ENCODE results near the gene COL16A1.

Gene COL16A1

DNA sequence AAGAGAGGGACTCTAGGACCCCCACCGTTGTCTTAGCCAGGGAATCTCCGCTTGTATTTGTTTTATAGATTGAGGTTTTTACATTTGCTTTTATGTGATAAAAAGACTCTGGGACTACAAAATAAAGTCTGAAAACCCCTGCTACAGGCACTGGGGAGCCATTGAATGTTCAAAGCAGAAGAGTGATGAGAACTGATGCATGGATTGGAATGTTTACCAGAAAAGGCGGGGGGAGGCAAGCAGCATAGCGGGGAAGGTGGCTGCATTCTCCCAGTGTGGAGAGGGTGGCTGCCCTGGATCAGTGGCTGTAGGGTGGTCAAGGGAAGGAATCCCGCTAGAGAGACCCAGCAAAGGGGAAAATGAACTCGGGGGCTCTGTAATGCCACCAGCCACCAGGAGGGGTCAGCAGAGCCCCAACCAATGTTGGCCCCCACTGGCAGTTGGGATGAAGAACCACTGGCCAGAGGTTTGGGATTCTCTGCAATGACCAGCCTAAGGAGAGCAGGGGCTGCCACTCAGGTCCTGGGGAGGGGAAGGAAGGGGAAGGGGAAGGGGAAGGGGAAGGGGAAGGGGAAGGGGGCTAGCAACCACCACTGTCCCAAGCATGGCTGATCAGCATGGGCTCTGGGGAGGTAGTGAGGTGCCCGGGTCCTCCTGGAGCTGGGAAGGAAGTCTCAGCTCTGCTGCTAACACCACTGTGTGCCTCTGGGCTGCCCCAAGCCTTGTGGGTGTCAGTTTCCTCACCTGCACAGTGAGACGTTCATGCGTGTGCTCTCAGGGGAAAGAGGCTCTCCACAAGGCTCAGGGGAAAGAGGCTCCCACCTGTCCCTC lies 40.0 kb downstream of the COL16A1 start:
- DNase-seq: no peak

DNA sequence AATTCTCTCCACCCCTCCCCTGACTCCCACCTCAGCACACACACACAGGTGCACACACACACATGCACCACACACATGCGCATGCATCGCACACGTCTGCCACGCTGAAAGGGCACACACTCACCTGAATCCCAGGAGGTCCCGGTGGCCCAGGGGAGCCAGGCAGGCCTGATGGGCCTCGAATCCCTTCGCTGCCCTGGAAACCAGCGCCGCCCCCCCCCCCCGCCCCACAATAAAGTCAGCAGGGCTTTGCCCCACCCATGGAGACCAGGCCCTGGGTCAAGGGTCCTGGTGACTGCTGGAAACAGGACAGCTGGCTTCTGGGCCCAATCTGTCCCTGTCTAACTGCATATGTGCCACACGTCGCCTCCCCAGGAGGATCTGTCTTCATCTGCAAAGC lies 41.4 kb downstream of the COL16A1 start:
- DNase-seq: no peak

DNA sequence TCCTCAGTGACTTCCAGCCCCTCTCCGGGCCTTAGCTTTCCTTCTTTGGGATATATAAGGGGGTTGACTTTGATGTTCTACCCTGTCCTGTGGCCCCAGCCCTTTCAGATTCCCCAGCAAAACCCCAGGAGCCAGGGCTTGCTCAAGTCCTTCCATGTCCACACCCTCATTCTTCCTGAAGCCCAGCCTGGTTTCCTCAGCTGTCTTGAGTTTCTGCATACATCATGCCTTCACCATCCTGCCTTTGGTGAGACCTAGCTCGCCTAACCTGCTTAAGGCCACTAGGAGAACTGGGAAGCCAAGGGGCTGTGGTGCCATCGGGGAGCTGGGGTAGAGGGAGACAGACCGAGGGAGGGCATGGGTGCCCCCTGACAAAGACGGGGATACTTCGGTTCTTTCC lies 42.0 kb downstream of the COL16A1 start:
- no peak for DNase-seq

DNA sequence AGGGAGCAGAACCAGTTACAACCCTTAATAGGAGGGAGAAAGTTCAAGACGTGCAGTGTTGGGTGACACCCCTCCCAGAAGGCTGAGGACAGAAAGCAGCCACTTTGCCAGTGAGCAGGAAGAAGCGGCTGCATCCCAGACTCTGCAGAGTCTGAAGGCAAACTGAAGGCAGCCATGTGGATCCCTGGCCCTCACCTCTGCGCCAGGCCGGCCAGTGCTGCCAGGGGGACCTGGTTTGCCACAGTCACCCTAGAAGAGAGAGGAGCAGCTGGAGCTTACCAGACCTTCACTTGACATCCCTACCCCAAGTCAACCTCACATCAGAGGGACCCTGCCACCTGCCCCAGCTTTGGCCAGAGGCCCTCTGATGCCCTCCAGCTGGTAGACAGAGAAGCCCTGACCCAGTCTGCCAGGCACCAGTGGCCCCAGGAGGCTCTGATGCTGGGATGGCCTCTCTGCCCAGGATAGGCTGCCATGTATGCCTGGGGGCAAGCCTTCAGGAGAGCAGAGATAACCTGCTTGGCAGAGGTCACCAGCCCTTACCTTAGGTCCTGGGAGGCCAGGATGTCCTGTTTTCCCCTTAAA lies 42.9 kb downstream of the COL16A1 start:
- no peak for DNase-seq

DNA sequence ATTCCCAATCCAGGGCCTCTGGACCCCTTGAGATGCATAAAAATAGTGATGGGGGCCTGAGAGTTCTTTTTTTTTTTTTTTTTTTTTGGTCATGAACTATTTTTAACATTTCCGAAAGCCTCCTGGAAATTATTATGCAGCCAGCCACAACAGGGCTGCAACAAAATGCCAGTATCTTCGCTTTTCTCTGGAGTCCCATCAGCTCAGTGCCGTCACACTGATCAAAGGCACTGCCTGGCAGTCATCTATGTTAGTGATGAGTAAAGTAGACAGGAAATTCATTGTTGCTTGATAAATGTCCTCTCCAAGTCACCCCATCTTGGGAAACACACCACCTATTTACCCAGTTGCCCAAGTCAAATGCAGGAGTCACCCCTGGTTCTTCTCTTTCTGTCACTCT lies 43.9 kb downstream of the COL16A1 start:
- no peak for DNase-seq

DNA sequence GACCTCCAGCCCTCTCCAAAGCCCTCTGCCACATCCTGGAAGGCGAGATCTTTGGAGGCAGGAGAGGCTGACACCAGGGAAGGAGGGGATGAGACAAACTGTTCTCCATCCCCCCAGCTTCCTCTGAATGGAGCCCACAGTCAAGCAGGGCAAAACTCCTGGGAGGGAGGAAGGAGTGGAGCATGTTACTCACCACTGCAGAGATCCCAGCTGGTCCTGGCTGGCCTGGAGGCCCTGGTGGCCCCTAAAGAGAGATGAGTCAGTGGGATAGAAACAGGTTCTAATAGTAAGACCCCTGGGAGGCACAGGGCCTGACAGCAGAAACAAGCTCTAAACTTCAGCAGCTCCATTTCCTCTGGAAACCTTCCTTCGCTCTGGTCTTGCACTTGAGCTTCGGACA lies 45.1 kb downstream of the COL16A1 start:
- DNase-seq: no peak

DNA sequence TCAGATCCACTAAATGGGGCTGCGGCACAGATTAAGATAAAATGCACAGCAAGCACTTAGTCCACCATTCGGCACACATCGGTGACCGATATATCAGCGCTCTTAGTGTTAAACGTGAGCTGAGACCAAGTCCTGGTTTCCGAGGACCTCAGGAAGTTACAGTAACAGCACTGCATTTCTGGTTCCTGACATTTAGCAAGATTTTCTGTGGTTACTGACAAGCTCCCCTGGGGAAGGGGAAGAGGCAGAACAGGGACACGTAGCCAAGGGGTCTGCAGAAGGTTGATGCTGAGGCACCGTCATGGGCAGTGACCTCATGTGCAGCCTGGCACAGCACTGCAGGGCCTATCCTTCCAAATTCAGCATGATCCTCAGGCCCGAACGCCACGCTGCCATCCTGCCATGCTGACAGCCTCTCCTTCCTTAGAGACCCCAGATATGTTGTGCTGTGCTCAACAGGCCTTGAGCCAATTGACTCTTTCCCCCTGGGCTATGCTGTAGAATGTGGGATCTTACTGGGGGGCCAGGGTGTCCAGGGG lies 45.8 kb downstream of the COL16A1 start:
- no peak for DNase-seq

DNA sequence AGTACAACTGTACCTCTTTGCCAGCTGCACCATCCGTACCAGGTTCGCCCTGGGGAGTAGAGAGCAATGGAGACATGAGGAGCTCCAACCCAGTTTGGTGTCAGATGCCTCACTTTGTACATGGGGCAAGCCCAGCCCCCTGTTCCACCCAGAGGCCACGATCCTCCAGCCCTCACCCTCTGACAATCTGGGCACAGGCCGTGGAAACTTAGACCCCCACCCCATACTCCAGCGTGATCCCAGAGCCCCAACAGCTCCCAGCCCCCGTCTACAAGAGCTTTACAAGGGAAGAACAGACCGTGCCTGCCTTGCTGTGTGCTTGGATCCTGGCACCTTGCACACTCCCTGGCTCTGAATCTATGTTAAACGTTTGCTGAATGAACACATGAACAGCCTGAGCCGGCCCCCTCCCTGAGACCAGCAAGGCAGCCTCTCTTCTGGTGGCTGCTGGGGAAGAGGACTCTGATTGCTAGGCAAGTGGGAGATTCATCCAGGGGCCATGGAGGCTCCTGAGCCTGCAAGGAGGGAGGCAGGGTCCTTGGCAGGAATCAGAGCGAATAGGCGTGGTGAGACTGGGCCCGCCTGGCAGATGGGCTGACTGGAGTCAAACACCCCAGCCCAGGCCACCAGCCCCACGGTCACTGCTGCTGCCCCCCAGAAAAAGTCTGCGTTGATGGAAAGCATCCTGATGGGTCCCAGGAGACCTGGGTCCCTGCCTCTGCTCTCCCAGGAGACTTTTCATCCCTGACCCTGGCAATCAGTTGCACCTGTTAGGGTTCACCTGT lies 46.6 kb downstream of the COL16A1 start:
- DNase-seq: no peak

DNA sequence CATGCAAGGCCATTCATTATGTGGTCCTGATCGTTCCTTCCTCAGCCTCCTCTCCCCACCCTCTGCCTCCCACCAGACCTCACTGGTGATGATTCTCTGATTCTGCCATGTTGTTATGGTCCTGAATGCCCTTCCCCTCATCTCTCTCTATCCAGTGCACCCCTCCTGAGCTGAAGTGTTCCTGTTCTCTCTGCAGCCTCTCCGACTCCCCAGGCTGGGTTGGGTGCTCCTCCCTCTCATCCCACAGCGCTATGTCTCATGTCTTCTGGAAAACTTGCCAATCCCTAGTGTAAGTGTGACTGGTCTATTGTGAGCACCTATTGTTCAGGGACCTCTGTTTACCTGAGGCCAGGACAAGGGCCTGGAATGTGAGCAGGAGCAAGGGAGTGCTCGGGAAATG lies 48.1 kb downstream of the COL16A1 start:
- no peak for DNase-seq

DNA sequence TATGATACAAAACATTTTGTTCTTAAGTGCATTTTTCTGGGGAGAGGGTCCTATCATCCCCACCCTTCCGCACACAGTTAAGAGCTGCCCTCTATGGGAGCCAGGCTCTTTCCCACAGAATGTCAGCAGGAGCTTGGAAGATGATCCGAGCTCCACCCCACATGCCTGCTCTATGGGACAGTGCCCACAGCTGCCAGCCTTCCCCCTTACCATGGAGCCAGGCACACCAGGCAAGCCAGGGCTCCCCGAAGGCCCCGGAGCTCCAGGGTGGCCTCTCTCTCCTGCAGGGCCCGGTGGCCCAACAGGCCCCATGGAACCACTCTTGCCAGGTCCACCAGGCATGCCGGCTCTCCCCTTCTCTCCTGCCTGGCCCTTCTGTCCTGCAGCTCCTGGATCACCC lies 48.7 kb downstream of the COL16A1 start:
- no peak for DNase-seq

DNA sequence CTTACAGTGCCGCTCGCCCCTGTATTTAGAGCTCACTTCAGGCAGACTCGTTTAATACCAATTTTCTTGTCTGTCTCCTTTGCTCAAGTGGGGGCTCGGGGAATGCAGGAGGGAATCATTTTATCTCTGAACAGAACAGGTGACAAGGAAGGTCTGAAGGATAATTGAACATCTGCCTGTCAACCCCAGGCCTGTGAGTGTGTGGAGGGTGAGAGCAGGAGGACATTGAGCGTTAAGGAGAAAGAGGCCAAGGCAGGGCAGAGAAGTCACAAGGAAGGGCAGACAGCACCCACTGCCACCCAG lies 49.4 kb downstream of the COL16A1 start:
- no peak for DNase-seq

DNA sequence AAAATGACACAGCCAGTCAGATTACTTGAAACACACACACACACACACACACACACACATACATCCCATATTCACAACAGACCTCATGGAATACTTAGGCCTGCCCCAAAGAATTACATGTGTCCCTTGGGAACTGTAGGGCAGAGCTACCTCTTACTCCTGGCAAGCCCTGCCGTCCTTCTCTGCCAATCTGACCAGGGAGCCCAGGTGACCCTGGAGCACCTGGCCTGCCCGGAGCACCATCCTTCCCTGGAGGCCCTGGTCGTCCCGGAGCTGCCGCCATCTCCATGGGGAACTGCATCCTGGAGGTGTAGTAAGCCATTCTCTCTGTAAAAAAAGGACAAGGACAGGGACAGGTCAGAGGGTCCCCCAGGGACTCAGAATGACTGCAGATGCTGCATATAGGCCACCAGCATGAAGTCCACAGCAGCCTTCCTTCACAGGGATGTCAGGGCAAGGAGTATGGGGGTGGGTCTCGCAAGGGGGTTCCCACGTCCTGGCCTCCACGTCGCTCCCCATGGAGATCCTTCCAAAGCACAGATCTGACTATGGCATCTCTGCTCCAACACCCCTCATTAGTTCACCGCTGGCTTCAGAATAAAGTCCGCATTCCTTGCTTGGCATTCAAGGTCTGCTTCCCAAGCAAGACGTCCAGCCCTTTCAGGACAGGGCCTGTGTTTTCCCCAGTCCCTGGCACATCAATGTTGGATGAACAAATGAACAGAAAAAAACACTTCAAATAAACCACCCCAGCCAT lies 49.9 kb downstream of the COL16A1 start:
- no peak for DNase-seq

DNA sequence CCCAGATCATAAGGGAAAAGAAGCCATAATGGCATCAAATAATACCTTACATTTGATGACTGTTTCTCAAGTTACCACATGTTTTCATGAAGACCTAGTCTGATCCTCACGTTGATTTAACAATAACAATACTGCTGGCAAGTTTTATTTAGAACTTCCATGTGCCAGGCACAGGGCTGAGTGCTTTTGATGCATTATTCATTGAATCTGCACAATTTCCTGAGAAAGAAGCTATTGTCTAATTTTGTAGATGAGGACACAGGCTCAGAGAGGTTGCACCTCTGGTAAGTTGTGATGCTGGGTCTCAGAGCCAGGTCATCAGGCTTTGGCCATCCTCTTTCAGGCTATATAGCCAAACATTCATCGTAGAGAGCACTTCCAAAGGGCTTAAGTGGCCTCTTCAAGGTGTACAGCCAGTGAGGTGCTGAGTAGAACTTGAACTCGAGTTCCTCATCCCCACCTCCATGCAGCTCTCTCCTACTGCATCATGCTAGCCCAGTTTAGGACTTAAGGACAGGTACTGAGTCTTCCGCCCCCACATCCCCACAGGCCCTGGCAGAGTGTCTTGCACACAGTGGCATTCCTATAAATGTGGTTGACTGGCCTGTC lies 50.8 kb downstream of the COL16A1 start:
- DNase-seq: no peak

DNA sequence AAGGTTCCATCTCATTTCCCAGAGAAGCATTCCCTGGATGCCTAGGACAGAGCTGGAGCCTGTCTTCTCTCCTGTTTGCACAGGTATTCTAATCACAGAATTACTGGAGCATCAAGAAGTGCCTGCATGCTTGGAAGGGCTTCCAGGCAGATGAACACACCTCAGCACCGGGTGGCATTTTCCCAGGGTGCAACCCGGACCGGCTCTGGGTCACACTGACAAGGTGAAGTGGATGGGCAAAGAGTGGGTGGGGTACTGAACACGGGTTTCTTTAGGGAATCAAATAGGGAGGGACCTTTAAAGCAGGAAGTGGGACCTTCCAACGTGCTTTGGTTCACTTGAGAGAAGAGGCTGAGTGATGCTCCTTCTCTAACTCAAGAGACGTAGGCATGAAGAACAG lies 52.1 kb downstream of the COL16A1 start:
- DNase-seq: no peak

DNA sequence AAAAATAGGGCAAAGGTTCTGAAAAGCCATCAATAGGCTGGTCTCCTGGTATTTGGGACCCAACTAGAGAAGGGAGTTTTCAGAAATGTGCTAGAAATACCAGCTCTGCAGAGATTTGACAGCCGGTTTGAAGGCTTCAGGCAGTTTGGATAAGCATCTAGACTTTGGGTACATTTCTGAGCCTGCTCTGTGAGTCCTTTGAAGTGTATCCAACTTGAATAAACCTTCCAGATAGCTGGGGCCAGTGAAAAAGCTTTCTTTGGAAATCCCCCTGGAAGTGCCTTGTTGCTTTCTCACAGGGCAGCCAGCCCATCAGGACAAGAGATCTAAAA lies 52.8 kb downstream of the COL16A1 start:
- DNase-seq: no peak

DNA sequence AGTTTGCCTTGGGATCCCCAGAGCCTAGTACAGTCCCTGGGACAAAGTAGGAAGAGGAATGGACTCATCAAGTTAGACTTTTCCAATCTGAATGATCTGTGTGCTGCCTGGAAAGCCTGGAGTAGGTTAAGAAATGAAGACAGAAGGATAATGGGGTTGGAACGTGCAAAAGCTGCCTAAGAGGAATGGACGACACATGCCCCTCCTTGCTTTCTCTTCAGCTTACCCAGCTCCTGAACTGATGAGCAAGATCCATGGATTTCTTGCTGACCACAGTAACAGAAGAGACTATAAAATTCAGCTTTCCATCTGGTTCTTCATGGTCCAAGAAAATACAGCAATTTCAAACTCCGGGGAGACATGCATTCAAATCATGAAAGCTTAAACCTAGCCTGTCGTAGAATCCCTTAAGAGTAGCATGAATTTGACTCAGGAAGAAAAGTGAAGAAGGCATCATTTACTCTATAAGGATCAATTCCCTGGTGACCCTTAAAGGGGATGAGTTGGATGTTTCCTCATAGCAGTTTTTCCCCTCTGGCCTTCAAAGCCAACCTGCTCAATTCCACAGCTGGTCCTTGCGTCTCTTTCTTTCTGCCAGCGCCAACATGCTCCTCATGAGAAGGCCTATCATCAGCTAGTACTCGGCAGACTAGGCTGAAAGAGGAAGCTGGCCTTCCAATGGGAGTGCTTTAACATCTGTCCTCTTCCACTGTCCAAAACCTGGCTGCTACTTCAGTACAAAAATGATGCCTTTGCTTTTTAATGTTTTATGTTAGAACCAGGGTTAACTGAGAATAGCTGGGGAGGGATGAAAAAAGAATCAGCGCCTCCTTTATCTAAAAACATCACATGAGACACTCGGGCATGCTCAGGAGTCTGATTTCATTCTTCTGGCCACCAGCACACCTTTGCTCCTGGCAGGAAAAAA lies 53.4 kb downstream of the COL16A1 start:
- DNase-seq: no peak

DNA sequence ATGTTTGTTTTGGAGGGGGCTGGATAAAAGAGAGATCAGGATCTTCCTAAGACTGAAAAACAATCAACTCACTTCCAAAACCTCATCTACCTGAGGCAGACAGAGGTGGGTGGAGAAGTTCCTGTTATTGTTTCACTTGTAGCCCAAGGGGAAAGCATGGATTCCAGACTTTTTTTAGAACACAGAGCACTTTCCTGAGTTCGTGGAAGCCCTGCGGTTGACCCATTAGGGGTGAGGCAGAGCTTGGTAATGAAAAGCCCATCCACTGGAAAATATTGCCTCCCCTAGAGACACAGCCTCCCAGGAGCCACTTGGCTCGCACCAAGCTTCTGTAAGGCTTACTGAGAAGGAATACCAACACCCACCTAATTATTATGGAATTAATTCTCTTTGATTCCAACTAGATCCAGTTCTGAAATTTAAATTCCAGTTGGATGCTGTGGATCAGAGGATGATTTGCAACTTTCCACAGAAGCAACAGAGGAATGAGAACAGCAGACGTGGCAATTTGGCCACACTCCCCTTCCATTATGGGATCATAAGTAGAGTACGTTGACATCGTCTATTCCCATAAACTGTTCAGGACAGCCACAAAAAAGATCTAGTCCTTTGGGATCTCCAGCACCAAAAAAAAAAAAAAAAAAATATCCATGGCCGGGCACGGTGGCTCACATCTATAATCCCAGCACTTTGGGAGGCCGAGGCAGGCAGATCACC lies 55.0 kb downstream of the COL16A1 start:
- DNase-seq: no peak

DNA sequence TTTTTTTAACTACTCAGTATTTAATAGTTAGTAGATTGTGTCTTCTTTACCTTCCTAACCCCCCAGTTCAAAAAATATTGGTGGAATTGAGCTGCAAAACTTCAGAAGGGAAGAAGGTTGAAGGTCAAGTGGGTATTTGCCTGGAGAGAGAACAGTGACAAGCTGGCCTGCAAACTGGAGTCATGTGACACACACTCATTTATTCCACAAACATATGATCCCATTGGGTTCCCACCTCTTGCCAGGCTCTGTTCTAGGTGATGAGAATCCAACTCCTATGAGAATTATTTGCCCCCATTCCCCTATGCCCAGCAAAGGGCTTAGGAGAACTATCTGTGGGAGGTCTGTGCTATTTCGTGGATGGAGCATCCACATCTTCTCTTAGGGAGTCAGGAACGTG lies 55.6 kb downstream of the COL16A1 start:
- no peak for DNase-seq

DNA sequence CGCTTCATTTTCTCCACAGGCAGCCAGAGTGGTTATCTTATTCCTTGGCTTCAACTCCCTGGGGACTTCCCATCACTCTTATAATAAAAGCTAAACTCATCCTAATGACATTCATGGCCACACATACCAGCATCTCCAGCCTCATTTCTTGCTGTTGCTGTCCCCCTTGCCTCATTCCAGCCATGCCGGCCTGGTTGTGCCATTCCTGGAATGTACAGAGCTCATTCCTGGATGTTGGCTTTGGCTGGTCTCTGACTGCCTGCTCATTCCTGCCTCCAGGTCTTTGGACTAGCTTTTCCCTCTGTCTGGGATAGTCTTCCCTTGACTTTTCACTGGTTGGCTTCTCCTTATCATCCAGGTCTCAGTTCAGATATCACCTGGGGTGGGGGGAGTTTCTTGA lies 56.7 kb downstream of the COL16A1 start:
- no peak for DNase-seq

DNA sequence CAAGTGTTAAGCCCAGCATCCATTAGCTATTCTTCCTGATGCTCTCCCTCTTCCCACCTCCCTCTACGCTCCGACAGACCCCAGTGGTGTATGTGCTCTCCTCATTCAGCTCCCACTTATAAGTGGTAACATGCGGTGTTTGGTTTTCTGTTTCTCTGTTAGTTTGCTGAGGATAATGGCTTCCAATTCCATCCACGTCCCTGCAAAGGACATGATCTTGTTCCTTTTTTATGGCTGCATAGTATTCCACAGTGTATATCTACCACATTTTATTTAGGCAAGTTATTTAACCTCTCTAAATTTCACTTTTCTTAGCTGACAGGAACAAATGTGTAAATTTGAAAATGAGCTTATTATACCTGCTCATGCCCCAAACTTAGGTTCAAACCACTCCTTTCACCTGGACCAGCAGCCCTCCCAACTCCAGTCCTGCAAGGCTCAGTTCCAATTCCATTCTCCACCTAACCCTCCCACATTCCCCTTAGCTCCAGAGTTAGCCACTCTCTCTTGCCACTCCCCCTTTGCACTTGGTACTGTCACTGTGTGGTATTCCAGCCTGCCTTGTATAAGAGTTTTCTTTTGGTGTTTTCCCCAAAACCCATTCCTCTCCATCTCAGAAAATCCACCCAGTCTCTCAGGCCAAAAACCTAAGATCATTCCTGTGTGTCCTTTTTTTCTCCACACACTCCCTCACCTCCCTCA lies 57.4 kb downstream of the COL16A1 start:
- no peak for DNase-seq

DNA sequence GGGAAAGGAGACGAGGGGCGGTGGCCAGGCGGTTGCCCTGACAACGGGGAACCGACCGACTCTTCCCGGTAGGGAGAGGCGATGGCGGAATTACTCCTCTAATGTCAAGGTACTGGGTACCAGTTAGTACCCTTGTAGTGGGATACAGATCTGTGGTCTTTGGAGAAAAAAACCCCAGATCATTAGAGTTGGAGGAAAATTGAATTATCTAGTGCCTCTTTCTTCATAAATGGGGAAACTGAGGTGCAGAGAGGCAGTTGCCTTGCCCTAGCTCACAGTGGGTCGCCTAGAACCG lies 58.6 kb downstream of the COL16A1 start:
- no peak for DNase-seq

Data from NCI-H2171 (cell line).